ENCODE data around the gene PLCB1. TPM values are rescaled to one million over a fixed set of nuclear protein-coding genes. Genes with fewer than 3 reads are reported as not detected.

Gene PLCB1
- total and polyA plus RNA-seq, 2 donors (not counting 3 experiments of a cell fraction or from before 2014, with no cell fraction given) = 10.2 to 53.4 TPM

- Histone ChIP-seq H3K27ac (ENCODE audit: insufficient read depth, low read depth, low read length) (no peak overlapping the region), H3K36me3 (ENCODE audit: control insufficient read depth in 2 of 2, extremely low read depth in 1 of 2, insufficient read depth in 2 of 2, low read length in 2 of 2) (no peaks in the 10 kb centered on the region), H3K4me3 (replicated peaks in 1 of 3; ENCODE audit: insufficient read depth in 1 of 3, low read depth in 1 of 3, low read length in 3 of 3) (no peak overlapping the region), H3K9me3 (replicated peaks; ENCODE audit: control insufficient read depth, insufficient read depth, low read length) (no peaks in the 10 kb centered on the region), H4K20me1 (replicated peaks; ENCODE audit: control insufficient read depth, extremely low read depth, insufficient read depth, low read length) (no peaks in the 10 kb centered on the region), H3K79me2 (ENCODE audit: control insufficient read depth, insufficient read depth, low read length) (no peaks in the 10 kb centered on the region), H3K27me3 (ENCODE audit: control insufficient read depth in 2 of 2, insufficient read depth in 2 of 2, low read length in 2 of 2) (no peaks in the 10 kb centered on the region), H2AFZ (ENCODE audit: low read depth, low read length) (no peak overlapping the region), H3K9ac (replicated peaks; ENCODE audit: extremely low read depth, insufficient read depth, low read length) (no peak overlapping the region), H3K4me2 (ENCODE audit: insufficient read depth, low read length) (no peak overlapping the region), H3K4me1 (ENCODE audit: control insufficient read depth, extremely low read depth, insufficient read depth, low read length) (no peaks in the 10 kb centered on the region), H3K9me1 (replicated peaks; ENCODE audit: control insufficient read depth, extremely low read depth, insufficient read depth, low read length) (no peaks in the 10 kb centered on the region)
- POLR2A ChIA-PET = no interaction called here
- CTCF ChIA-PET = interaction anchor here (1.3 kb wide), 1 partner anchor 9 kb away, joined by 4 read pairs; no protein-coding TSS in a partner anchor
- no peak for FAIRE-seq
- TF ChIP-seq POLR2A (IDR thresholded peaks at IDR 0.05; ENCODE audit: low read depth, low read length) = no peak
- no peak for TF ChIP-seq JUN (IDR thresholded peaks at IDR 0.05; ENCODE audit: borderline replicate concordance, insufficient read depth, insufficient read length, low read depth)
- TF ChIP-seq GATA2 (IDR thresholded peaks at IDR 0.05; ENCODE audit: insufficient read depth, insufficient read length, low read depth, low read length) = no peak
- no peak for TF ChIP-seq EZH2 (IDR thresholded peaks at IDR 0.05; ENCODE audit: borderline replicate concordance, low read depth, low read length, severe bottlenecking)
- TF ChIP-seq FOS (IDR thresholded peaks at IDR 0.05; ENCODE audit: borderline replicate concordance, insufficient read depth, low read length) = no peak
- TF ChIP-seq MAX (IDR thresholded peaks at IDR 0.05; ENCODE audit: insufficient read depth, insufficient read length) = no peak
- TF ChIP-seq MYC (IDR thresholded peaks at IDR 0.05; ENCODE audit: low read depth, low read length) = no peak
- TF ChIP-seq CTCF (IDR thresholded peaks at IDR 0.05; ENCODE audit: extremely low read depth in 1 of 2, insufficient read depth in 1 of 2, low read depth in 1 of 2, low read length in 2 of 2) = no peak
- TF ChIP-seq POLR2AphosphoS5 (IDR thresholded peaks at IDR 0.05; ENCODE audit: insufficient read depth, low read depth, low read length) = no peak
- intact Hi-C loops (cut with micrococcal nuclease) (no loop called here), dilution Hi-C loops (cut with MboI; ENCODE audit: extremely low pct_ligation_motif_present, low sequenced_read_pairs) (no loop called here)
- BruUV-seq (replicated peaks) = no TSS peak
- DNase-seq (ENCODE audit: low read depth, low spot score) = no peak
Measured at GRCh38 chr20:8518878-8519277, 386.8 kb downstream of the PLCB1 start.
